NCI-H1105 (cell line): ENCODE results near the gene CD82.
"Not testable (repeated sequence)": the region's sequence is repeated elsewhere in the genome, so short reads cannot be mapped to it uniquely, and the experiment has no call there.

Source experiments
- DNase-seq: peaks from one replicate; lab custom pipeline; 2025; lab: John Stamatoyannopoulos, UW

Gene CD82

GRCh38 chr11:44535191-44535980, 30.1 kb upstream of the CD82 start:
- no peak for DNase-seq

- no peak for DNase-seq
Observed at GRCh38 chr11:44536788-44537516, 28.5 kb upstream of the CD82 start.

- DNase-seq: no peak
Observed at GRCh38 chr11:44537679-44538078, 27.8 kb upstream of the CD82 start.

- peak; percentile 63 for DNase-seq
Observed at GRCh38 chr11:44538375-44539054, 26.9 kb upstream of the CD82 start.

GRCh38 chr11:44539971-44540370, 25.5 kb upstream of the CD82 start:
- no peak for DNase-seq

- no peak for DNase-seq
Observed at GRCh38 chr11:44540667-44541066, 24.8 kb upstream of the CD82 start.

- DNase-seq: no peak
Observed at GRCh38 chr11:44542372-44542771, 23.1 kb upstream of the CD82 start.

GRCh38 chr11:44546984-44547383, 18.5 kb upstream of the CD82 start:
- DNase-seq: not testable (repeated sequence)

GRCh38 chr11:44547534-44547933, 17.9 kb upstream of the CD82 start:
- not testable (repeated sequence) for DNase-seq

GRCh38 chr11:44548032-44548695, 17.3 kb upstream of the CD82 start:
- no peak for DNase-seq

GRCh38 chr11:44548961-44549749, 16.3 kb upstream of the CD82 start:
- not testable (repeated sequence) for DNase-seq

GRCh38 chr11:44550123-44550522, 15.3 kb upstream of the CD82 start:
- DNase-seq: no peak

GRCh38 chr11:44551456-44552139, 13.9 kb upstream of the CD82 start:
- DNase-seq: no peak

- DNase-seq: no peak
Observed at GRCh38 chr11:44555031-44555800, 10.2 kb upstream of the CD82 start.

- no peak for DNase-seq
Observed at GRCh38 chr11:44556735-44557409, 8.6 kb upstream of the CD82 start.

- no peak for DNase-seq
Observed at GRCh38 chr11:44557464-44557863, 8.0 kb upstream of the CD82 start.

- DNase-seq: no peak
Observed at GRCh38 chr11:44559207-44559939, 6.1 kb upstream of the CD82 start.

GRCh38 chr11:44559940-44560300, 5.5 kb upstream of the CD82 start:
- DNase-seq: not testable (repeated sequence)

- no peak for DNase-seq
Observed at GRCh38 chr11:44561275-44561805, 4.1 kb upstream of the CD82 start.
